Activated naive CD4-positive, alpha-beta T cell treated with anti-CD3 and anti-CD28 coated beads, Interleukin-2, amount 10 ng/mL, durations not matched to agents 7 days and 5 days (primary cell): Measurements from ENCODE around the gene SCP2.
A peak's percentile ranks its signal among the peaks of the same experiment; 100 is the strongest.

Source experiments
- CTCF ChIA-PET: fragments of 350-600 bp; sonication (Branson Sonifier 250); formaldehyde crosslinking; loops from one replicate; lab custom pipeline; 2021; ENCODE audit warnings: antibody characterized with exemption; lab: Charles Lee
- DNase-seq: peaks from one replicate; pipeline ENCODE4 v3.0.0-alpha.2; 2020
- H3K27ac Mint-ChIP-seq: one replicate; pipeline ENCODE4 v1.8.0; 2021; ENCODE audit warnings: mild to moderate bottlenecking, moderate library complexity, mixed read lengths
- H3K27me3 Mint-ChIP-seq: one replicate; pipeline ENCODE4 v1.8.0; 2021; ENCODE audit warnings: mild to moderate bottlenecking, mixed read lengths
- H3K36me3 Mint-ChIP-seq: one replicate; pipeline ENCODE4 v1.8.0; 2021; ENCODE audit warnings: mixed read lengths
- H3K4me1 Mint-ChIP-seq: one replicate; pipeline ENCODE4 v1.8.0; 2021; ENCODE audit warnings: mixed read lengths
- H3K4me3 Mint-ChIP-seq: one replicate; pipeline ENCODE4 v1.8.0; 2021; ENCODE audit warnings: mild to moderate bottlenecking, moderate library complexity, mixed read lengths
- H3K9me3 Mint-ChIP-seq: one replicate; pipeline ENCODE4 v1.8.0; 2021; ENCODE audit warnings: mixed read lengths

The SCP2 gene

DNA sequence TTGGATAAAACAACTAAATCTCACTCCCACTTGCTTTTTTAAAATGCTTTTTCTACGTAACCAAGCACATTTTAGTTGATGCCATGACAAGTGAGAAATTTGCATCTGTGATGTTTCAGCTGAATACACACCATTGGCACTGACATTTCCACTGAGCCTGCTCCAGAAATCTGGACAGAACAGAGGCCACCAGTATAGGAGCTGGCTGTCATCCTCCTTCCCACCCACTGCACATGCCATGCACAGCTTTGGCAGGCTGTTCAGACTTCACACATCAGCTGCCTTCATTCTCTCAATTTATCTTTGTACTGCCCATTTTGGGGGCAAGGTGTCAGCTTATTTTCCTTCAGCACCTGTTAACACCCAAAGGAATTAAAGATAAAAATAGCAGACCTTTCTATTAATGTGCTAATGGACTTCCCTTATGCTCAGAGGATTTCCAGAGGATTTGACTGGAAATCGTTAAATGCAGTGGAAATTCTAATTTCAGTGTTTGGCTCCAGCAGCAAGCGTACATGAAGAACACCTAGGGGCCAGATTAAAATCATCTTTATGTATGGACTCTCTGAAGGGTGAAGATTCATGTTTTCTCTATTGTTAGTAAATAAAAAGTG lies 122.0 kb downstream of the SCP2 start:
- CTCF ChIA-PET, result interaction anchor here (1.2 kb wide), 1 partner anchor 137 kb away, joined by 3 read pairs; no protein-coding TSS in a partner anchor
- peaks cover 5% of the 10 kb centered on the region for H3K4me1 Mint-ChIP-seq
- peaks cover 36% of the 10 kb centered on the region for H3K36me3 Mint-ChIP-seq
- H3K27me3 Mint-ChIP-seq, result no peaks in the 10 kb centered on the region
- H3K4me3 Mint-ChIP-seq, result no peak overlapping the region
- no peak overlapping the region for H3K27ac Mint-ChIP-seq
- H3K9me3 Mint-ChIP-seq, result no peaks in the 10 kb centered on the region
- DNase-seq, result no peak

DNA sequence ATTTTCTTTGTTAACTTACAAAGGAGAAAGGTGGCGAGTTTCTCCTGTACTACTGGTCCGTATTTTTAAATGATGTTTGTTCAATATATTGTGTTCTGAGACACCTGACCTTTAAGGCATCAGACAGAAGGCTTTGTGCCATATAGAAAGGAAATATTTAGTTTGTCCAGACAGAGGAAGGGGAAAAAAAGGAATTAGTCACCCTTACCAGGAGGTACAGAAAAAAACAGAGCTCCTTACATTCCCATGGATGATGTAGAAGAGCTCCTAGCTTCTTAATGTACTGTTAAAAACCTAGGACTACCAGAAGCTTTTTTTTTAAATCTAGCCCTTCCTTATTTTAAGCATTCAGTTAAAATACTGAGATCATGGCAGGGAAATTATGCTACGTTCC lies 122.5 kb downstream of the SCP2 start:
- peaks cover 5% of the 10 kb centered on the region for H3K4me1 Mint-ChIP-seq
- H3K27me3 Mint-ChIP-seq, result no peaks in the 10 kb centered on the region
- DNase-seq, result no peak
- H3K4me3 Mint-ChIP-seq, result no peak overlapping the region
- no peak overlapping the region for H3K27ac Mint-ChIP-seq
- H3K9me3 Mint-ChIP-seq, result no peaks in the 10 kb centered on the region
- CTCF ChIA-PET, result interaction anchor here (1.2 kb wide), 1 partner anchor 136 kb away, joined by 3 read pairs; no protein-coding TSS in a partner anchor
- H3K36me3 Mint-ChIP-seq, result peaks cover 39% of the 10 kb centered on the region

DNA sequence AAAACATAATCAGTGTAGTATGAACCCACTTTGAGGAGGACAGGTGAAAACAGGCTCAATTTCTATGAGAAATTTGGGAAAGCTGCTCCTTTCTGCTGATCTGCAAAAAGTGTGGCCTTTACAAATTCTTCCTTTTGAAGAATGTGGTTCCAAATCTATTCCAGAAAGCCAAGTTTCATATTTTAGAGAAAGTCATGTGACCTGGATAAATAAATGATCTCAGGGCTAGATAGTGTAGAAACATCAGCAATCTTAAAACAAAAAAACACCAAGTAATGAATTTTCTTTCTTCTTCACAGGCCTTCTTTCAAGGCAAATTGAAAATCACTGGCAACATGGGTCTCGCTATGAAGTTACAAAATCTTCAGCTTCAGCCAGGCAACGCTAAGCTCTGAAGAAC lies 123.2 kb downstream of the SCP2 start:
- DNase-seq, result no peak
- CTCF ChIA-PET, result no interaction called here
- Mint-ChIP-seq H3K27ac (no peak overlapping the region), H3K9me3 (no peaks in the 10 kb centered on the region), H3K4me1 (peaks cover 5% of the 10 kb centered on the region), H3K36me3 (peaks cover 40% of the 10 kb centered on the region), H3K27me3 (no peaks in the 10 kb centered on the region), H3K4me3 (no peak overlapping the region)

DNA sequence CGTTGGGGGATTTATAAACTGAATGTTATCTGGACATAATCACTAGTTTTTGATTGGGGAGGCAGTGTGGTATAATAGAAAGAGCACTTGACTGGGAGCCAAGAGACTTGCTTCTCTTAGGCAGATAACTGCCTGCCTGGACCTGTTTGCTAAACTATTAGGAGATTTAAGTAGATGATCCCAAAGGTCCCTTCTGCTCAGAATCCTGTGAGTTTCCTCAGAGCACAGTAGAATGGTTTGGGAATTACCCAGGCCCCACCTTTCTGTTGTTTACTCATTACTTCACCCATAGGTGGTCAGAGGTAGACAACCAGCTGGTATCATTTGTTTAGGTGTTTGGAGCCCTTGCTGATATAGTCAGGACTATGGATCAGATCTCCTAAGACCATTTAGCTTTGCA lies 124.6 kb downstream of the SCP2 start:
- no peaks in the 10 kb centered on the region for H3K27me3 Mint-ChIP-seq
- H3K27ac Mint-ChIP-seq, result no peak overlapping the region
- no peak overlapping the region for H3K4me3 Mint-ChIP-seq
- H3K4me1 Mint-ChIP-seq, result peaks cover 5% of the 10 kb centered on the region
- CTCF ChIA-PET, result no interaction called here
- peaks cover 34% of the 10 kb centered on the region for H3K36me3 Mint-ChIP-seq
- no peak for DNase-seq
- no peaks in the 10 kb centered on the region for H3K9me3 Mint-ChIP-seq

DNA sequence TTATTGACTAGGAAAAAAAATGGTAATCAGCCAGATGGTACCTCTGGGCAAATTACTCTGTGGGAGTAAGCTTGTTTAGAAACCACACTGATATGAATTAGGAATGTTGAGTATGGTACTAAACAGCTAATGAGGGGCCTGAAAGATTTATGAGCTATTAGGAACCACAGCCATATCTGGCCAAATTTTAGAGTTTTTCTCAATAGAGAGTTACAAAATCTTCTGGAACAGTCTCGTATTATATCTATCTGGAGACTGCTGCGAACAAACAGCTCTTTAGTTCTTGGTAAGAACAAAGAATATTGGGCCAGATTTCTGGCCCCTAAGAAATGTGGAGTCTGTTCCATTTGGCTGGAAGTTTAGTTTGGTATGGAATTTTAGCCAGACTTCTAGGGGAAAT lies 130.1 kb downstream of the SCP2 start:
- no peak for DNase-seq
- H3K27ac Mint-ChIP-seq, result no peak overlapping the region
- no peak overlapping the region for H3K4me3 Mint-ChIP-seq
- H3K36me3 Mint-ChIP-seq, result peaks cover 16% of the 10 kb centered on the region
- no peaks in the 10 kb centered on the region for H3K9me3 Mint-ChIP-seq
- H3K4me1 Mint-ChIP-seq, result peaks cover 2% of the 10 kb centered on the region
- CTCF ChIA-PET, result interaction anchor here (0.6 kb wide), 1 partner anchor 8 kb away, joined by 7 read pairs; no protein-coding TSS in a partner anchor
- H3K27me3 Mint-ChIP-seq, result peaks cover 32% of the 10 kb centered on the region

DNA sequence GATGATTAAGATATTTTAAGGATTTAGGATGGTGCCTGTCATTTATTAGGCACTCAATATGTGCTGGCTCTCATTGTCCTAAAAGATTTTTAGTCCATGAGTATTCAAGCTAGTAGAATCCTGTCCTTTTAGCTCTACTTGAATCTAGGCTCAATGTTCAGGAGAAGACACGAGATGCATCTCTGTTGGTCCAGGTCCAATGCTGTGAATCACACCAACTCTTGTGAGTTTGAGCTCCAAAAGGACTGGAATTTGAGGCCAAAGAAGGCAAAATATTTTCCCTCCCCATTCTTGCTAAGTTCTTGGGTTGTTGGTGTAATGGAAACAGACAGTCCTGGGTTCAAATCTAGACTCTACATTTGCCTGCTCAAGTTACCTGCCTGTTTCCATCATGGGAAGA lies 133.5 kb downstream of the SCP2 start:
- no peak overlapping the region for H3K4me3 Mint-ChIP-seq
- no peaks in the 10 kb centered on the region for H3K36me3 Mint-ChIP-seq
- H3K4me1 Mint-ChIP-seq, result peaks cover 2% of the 10 kb centered on the region
- H3K27ac Mint-ChIP-seq, result no peak overlapping the region
- peaks cover 67% of the 10 kb centered on the region for H3K27me3 Mint-ChIP-seq
- CTCF ChIA-PET, result no interaction called here
- H3K9me3 Mint-ChIP-seq, result no peaks in the 10 kb centered on the region
- no peak for DNase-seq

DNA sequence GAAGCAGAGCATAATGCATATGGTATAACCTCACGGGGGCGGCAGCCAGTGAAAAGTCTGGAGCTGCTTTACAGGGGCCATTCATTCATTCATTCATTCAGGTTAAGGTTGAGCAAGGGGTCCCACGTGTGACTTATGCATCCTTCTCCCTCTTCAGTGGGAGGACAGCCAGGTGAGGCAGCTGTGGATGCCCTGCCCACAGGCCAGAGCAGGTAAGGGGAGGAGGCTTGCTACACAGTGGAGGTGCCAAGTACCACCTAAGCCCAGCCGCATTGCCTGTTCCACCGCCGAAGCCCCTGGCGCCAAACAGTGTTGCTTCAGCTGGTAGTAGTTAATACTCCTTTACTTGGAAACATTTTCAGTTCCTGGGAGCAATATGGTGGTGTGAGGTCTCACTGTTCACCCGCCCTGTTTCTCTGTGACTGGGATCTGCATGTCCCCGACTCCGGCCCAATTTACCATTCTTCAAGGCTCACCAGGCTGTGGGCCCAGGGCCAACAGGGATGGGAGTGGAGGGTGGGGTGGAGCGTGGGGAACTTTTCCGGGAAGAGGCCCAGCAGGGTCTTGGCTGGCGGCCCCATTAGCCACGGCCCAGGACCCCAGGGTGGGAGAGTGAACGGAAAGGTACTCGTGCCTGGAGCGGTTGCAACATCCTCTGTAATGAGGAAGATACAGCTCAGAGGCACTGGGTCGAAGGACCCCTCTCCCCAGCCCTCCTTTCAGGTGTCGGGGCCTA lies 134.2 kb downstream of the SCP2 start:
- peak overlapping the region; percentile 40 for H3K4me3 Mint-ChIP-seq

DNA sequence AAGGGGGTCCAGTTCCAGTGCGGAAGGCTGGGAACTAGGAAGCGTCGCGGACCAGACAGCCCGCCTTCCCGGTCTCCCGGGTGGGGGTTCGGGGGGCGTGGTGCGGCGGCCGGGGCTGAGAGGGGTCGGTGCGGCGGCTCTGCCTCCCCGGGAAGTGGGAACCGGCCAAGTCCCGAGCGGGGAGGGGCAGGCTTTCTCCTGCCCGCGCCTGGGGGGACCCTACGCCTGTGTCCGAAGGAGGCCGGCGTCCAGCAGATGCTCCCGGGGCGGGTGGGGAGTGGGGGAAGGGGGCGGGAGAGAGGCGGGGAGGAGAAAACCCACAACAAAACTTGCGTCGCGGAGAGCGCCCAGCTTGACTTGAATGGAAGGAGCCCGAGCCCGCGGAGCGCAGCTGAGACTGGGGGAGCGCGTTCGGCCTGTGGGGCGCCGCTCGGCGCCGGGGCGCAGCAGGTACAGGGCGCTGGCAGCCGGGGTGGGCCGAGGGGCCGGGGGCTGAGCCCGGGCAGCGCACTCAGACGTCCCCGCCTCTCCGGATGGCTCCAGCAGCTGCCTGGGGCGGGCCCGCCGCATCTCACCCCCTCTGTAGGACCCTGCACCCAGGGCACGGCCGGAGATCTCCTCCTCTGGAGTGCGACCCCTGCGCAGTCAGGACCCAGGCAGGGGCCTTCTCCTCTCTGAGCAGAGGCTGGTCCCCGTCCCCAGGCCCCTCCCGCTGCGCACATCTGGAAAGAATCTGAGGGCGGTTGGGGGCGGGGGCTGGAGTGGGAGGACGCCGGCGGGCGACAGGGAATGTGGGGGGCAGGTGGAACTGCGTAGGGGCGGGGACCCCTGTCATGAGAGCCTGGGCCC lies 135.0 kb downstream of the SCP2 start, which contains the start of gene PODN:
Gene PODN, plus strand, starts transcription at position 355 of the 849 bp plus-strand sequence. CDS start 7,643 bp downstream, outside the sequence.
- no peak within 1 kb of the TSS for H3K27ac Mint-ChIP-seq

More for the DNA sequence above, 134.2 kb downstream of the SCP2 start:
- peaks cover 68% of the 10 kb centered on the region for H3K27me3 Mint-ChIP-seq
- CTCF ChIA-PET, result no interaction called here
- H3K27ac Mint-ChIP-seq, result no peak overlapping the region
- no peaks in the 10 kb centered on the region for H3K9me3 Mint-ChIP-seq
- no peak for DNase-seq
- no peaks in the 10 kb centered on the region for H3K36me3 Mint-ChIP-seq
- peaks cover 2% of the 10 kb centered on the region for H3K4me1 Mint-ChIP-seq

DNA sequence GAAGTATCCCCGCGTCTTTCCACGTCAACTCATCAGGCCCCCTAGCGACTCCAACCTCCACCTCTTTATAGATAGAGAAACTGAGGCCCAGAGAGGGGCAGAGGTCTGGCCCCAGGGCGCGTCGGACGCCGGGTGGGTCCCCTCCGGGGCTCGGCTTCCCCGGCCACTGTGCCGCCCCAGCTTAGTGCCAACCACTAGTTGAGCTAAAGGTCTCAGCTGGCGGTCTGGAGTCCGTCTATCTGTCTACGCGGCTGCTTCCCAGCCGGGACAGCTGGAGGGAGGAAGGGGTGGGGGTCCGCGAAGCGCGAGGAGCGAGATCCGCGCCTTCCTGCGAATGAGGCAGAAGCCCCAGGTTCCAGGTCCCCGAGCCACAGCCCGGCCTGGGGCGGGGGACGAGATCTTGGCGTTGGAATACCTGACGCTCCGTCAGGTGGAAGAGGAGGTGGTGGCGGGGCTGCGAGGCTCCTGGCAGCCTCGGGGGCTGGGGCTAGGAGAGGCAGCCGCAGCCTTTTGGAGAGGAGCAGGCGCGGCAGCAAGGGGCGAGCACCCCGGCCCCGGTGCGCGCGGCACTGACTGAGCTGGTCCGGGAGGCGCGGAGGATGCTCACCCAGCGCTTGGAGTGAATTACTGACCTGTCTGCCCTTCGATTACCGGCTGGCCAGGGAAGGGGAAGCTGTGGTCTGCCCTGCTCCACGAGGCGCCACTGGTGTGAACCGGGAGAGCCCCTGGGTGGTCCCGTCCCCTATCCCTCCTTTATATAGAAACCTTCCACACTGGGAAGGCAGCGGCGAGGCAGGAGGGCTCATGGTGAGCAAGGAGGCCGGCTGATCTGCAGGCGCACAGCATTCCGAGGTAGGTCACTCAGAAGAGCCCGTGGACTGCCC lies 135.9 kb downstream of the SCP2 start:
- H3K36me3 Mint-ChIP-seq, result no peaks in the 10 kb centered on the region
- H3K4me1 Mint-ChIP-seq, result peaks cover 2% of the 10 kb centered on the region
- no peak for DNase-seq
- no peak overlapping the region for H3K27ac Mint-ChIP-seq
- CTCF ChIA-PET, result no interaction called here
- peaks cover 68% of the 10 kb centered on the region for H3K27me3 Mint-ChIP-seq
- H3K9me3 Mint-ChIP-seq, result no peaks in the 10 kb centered on the region
- no peak overlapping the region for H3K4me3 Mint-ChIP-seq

More for the DNA sequence above, 135.0 kb downstream of the SCP2 start, which contains the start of gene PODN:
- H3K36me3 Mint-ChIP-seq, result no peaks in the 10 kb centered on the region
- CTCF ChIA-PET, result no interaction called here
- peaks cover 2% of the 10 kb centered on the region for H3K4me1 Mint-ChIP-seq
- no peaks in the 10 kb centered on the region for H3K9me3 Mint-ChIP-seq
- no peak for DNase-seq
- peak within 1 kb of the TSS; percentile 40 for H3K4me3 Mint-ChIP-seq
- peaks cover 68% of the 10 kb centered on the region for H3K27me3 Mint-ChIP-seq

DNA sequence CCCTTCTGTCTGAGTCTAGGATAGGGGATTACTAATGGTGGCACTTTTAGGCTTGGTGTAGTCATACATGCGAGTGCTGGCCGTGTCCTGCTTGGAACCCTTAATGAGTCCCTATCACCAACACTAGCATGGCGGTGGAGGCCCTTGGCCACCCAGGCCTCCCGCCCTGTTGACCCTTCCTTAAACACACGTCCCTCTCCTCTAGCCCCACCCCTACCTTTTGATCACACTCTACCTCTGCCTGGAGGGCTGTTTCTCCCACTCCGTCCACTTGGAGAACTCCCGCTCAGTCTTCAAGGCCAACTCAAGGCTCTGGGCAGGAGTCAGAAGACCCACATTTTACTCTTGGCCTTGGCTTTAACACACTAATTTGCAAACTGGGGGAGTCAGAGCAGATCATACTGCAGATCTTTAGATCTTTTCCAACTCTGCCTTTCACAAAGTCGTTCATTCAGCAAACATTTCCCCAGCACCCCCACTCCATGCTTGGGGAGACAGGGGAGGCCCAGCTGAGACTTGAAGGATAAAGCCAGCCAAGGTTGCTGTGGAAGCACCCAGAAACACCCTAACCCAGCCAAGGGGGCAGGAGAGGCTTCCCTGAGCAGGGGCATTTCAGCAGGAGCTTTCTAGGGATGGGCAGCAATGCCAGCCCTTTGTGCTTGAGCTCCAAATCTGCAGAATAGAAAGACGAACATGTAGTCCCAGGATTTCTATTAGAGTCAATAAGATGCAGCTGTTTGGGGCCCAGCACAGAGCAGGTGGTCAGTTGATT lies 136.9 kb downstream of the SCP2 start:
- H3K4me1 Mint-ChIP-seq, result peaks cover 2% of the 10 kb centered on the region
- H3K4me3 Mint-ChIP-seq, result no peak overlapping the region
- no peaks in the 10 kb centered on the region for H3K9me3 Mint-ChIP-seq
- H3K27me3 Mint-ChIP-seq, result peaks cover 68% of the 10 kb centered on the region
- CTCF ChIA-PET, result no interaction called here
- no peak for DNase-seq
- H3K27ac Mint-ChIP-seq, result no peak overlapping the region
- no peaks in the 10 kb centered on the region for H3K36me3 Mint-ChIP-seq

DNA sequence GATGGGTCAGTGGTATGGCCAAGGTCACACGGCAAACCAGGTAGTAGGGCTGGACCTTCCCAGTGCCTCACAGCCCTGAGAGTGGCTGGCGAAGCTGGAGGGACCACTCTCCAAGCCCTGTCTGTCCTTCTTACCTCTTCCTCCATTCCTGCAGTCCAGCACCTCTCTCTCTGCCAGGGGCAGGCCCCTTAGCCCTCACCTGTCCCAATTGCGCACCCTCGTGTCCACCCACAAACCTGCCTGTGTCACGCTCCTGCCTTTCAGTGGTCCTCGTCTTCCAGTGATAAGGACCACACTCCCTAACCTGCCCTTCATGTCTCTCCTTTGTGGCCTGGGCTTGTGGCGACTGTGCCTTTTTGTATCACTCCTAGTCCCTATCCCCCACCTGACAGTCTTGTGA lies 138.3 kb downstream of the SCP2 start:
- Mint-ChIP-seq H3K4me1 (peaks cover 2% of the 10 kb centered on the region), H3K27me3 (peaks cover 56% of the 10 kb centered on the region), H3K27ac (no peak overlapping the region), H3K4me3 (no peak overlapping the region), H3K9me3 (no peaks in the 10 kb centered on the region), H3K36me3 (no peaks in the 10 kb centered on the region)
- DNase-seq, result no peak
- CTCF ChIA-PET, result interaction anchor here (0.6 kb wide), 1 partner anchor 8 kb away, joined by 7 read pairs; no protein-coding TSS in a partner anchor

DNA sequence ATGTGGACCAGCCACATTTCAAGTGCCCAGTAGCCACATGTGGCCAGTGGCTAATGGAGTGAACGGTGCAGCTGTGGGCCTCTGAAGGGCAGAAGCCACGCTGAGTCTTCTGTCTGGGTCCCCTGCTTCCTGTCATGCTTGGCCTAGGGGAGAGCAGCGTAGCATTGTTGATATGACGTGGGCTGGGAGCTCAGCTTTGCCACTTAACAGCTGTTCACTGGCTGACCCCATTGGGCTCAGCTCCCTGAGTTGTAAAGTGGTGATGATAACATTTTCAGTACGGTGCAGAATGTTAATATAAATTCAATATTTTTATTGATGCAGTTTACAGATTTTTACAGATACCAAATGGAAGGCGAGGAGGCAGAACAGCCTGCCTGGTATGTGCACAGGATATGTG lies 139.4 kb downstream of the SCP2 start:
- Mint-ChIP-seq H3K27ac (no peak overlapping the region), H3K27me3 (peaks cover 45% of the 10 kb centered on the region), H3K36me3 (no peaks in the 10 kb centered on the region), H3K4me1 (peaks cover 2% of the 10 kb centered on the region), H3K9me3 (no peaks in the 10 kb centered on the region), H3K4me3 (no peak overlapping the region)
- DNase-seq, result no peak
- CTCF ChIA-PET, result no interaction called here
